Neural cell (in vitro differentiated cells): ENCODE measurements around the gene ABCG2. TPM values are rescaled to one million over a fixed set of nuclear protein-coding genes. Genes with fewer than 3 reads are reported as not detected.

Source experiments
- H2AFZ ChIP-seq: fragments of 200-600, 300-800 bp; sonication (generic), shearing (Covaris generic); 2 replicates; pipeline ENCODE4 v1.6.0; 2014; ENCODE audit warnings: low read depth, mild to moderate bottlenecking, antibody characterized with exemption, low read length, moderate library complexity
- H3F3A ChIP-seq: fragments of 200-600 bp; shearing (Covaris generic); 2 replicates; pipeline ENCODE4 v1.6.1; 2016; ENCODE audit warnings: mild to moderate bottlenecking, moderate library complexity, mixed read lengths, antibody characterized with exemption, low read length; ENCODE audit not compliant: insufficient read depth, poor library complexity, severe bottlenecking
- H3K27ac ChIP-seq: fragments of 200-600, 300-800 bp; sonication (generic), shearing (Covaris generic); 2 replicates; pipeline ENCODE4 v1.5.1; 2014; ENCODE audit warnings: mild to moderate bottlenecking, low read length, moderate library complexity
- H3K27me3 ChIP-seq: fragments of 300-800, 200-600 bp; sonication (generic), shearing (Covaris generic); 2 replicates; pipeline ENCODE4 v1.6.0; 2014; ENCODE audit warnings: mild to moderate bottlenecking, low read depth, low read length, moderate library complexity; ENCODE audit not compliant: insufficient read depth
- H3K36me3 ChIP-seq: fragments of 300-800, 200-600 bp; sonication (generic), shearing (Covaris generic); 2 replicates; pipeline ENCODE4 v1.5.1; 2014; ENCODE audit warnings: mild to moderate bottlenecking, antibody characterized with exemption, low read length, moderate library complexity; ENCODE audit not compliant: insufficient read depth
- H3K4me2 ChIP-seq: fragments of 300-800, 200-600 bp; sonication (generic), shearing (Covaris generic); 2 replicates; pipeline ENCODE4 v1.6.0; 2014; ENCODE audit warnings: mild to moderate bottlenecking, low read length
- H3K4me3 ChIP-seq: fragments of 300-800, 200-600 bp; sonication (generic), shearing (Covaris generic); 2 replicates; pipeline ENCODE4 v1.5.1; 2014; ENCODE audit warnings: mild to moderate bottlenecking, low read length, moderate library complexity
- H3K79me2 ChIP-seq: fragments of 200-600 bp; shearing (Covaris generic); replicated peaks from 2 replicates; pipeline ENCODE4 v1.6.0; 2014; ENCODE audit warnings: mild to moderate bottlenecking, low read length, moderate library complexity; ENCODE audit not compliant: insufficient read depth
- H3K9ac ChIP-seq: fragments of 300-800, 200-600 bp; sonication (generic), shearing (Covaris generic); 2 replicates; pipeline ENCODE4 v1.6.1; 2016; ENCODE audit warnings: mild to moderate bottlenecking, low read length, mixed read lengths
- H3K9me2 ChIP-seq: fragments of 200-600 bp; shearing (Covaris generic); 2 replicates; pipeline ENCODE4 v1.6.1; 2016; ENCODE audit warnings: mild to moderate bottlenecking, low read length, mixed read lengths; ENCODE audit not compliant: insufficient read depth
- H3K9me3 ChIP-seq: fragments of 200-600, 300-800 bp; sonication (generic), shearing (Covaris generic); 2 replicates; pipeline ENCODE4 v1.6.1; 2016; ENCODE audit warnings: mild to moderate bottlenecking, mixed run types, low read length, moderate library complexity, mixed read lengths
- H4K20me1 ChIP-seq: fragments of 200-600 bp; shearing (Covaris generic); 2 replicates; pipeline ENCODE4 v1.6.1; 2016; ENCODE audit warnings: mild to moderate bottlenecking, mixed run types; ENCODE audit not compliant: insufficient read depth
- EP300 ChIP-seq: fragments of 450-650 bp; conservative IDR thresholded peaks from 2 replicates; pipeline ENCODE4 v1.6.1; 2014; ENCODE audit warnings: antibody characterized with exemption, mild to moderate bottlenecking, moderate library complexity; ENCODE audit not compliant: poor library complexity, severe bottlenecking
- EZH2 ChIP-seq: fragments of 200-600, 300-800 bp; shearing (Covaris generic), sonication (generic); IDR thresholded peaks from 2 replicates; pipeline ENCODE4 v1.6.1; 2014; ENCODE audit warnings: antibody characterized with exemption, low read length, borderline replicate concordance, mild to moderate bottlenecking; ENCODE audit not compliant: insufficient read depth, poor library complexity, severe bottlenecking
- MXI1 ChIP-seq: fragments of 450-650 bp; conservative IDR thresholded peaks from 2 replicates; pipeline ENCODE4 v1.6.1; 2014; ENCODE audit warnings: antibody characterized with exemption, mild to moderate bottlenecking; ENCODE audit not compliant: poor library complexity, severe bottlenecking
- POLR2AphosphoS5 ChIP-seq: IDR thresholded peaks from 2 replicates; pipeline ENCODE4 v1.6.1; 2012
- RAD21 ChIP-seq: fragments of 450-650 bp; conservative IDR thresholded peaks from 2 replicates; pipeline ENCODE4 v1.6.1; 2014; ENCODE audit warnings: antibody characterized with exemption, mild to moderate bottlenecking, moderate library complexity
- SMC3 ChIP-seq: fragments of 450-650 bp; conservative IDR thresholded peaks from 2 replicates; pipeline ENCODE4 v1.6.1; 2014; ENCODE audit warnings: antibody characterized with exemption, mild to moderate bottlenecking, moderate library complexity; ENCODE audit not compliant: poor library complexity
- TAF1 ChIP-seq: IDR thresholded peaks from 2 replicates; pipeline ENCODE4 v1.6.1; 2012; ENCODE audit warnings: low read depth
- polyA plus RNA-seq: library from polyadenylated mRNA; depleted of rRNA; stranded (reverse); fragments of >200 nt; gene quantifications from 2 replicates; pipeline ENCODE4 v1.2.3, GENCODE V29; 2014
- TF ChIP-seq, protein P1 (sequence below): IDR thresholded peaks from 2 replicates; pipeline ENCODE4 v1.6.1; 2012; ENCODE audit warnings: borderline replicate concordance
- TF ChIP-seq, protein P2 (sequence below): fragments of 450-650 bp; IDR thresholded peaks from 2 replicates; pipeline ENCODE4 v1.5.1; 2014; ENCODE audit warnings: antibody characterized with exemption, mild to moderate bottlenecking, moderate library complexity; ENCODE audit not compliant: poor library complexity, severe bottlenecking

ABCG2 gene
- polyA plus RNA-seq, 1 donor from 2014 or later = not detected

DNA sequence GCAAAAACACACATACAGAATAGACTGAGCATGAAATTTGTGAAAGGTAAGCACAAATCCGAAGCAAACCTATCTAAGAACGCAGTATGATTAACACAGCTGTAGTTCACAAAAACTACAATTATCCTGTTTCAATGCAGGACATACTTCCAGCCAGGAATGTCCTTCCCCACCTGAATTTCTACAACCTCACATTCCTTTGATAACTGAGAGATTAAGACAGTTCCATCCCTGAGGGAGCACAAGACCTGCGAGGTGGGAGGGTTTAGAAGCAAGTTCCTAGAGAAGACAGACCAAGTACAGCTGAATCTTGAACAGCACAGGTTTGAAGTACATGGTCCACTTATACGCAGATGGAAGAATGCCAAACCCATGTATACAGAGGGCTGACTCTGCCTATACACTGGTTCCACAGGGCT, 10.6 kb downstream of the ABCG2 start:
- Histone ChIP-seq H3K27me3 (no peaks in the 10 kb centered on the region), H3K79me2 (no peaks in the 10 kb centered on the region), H3K9me2 (no peaks in the 10 kb centered on the region), H3K9me3 (no peaks in the 10 kb centered on the region), H4K20me1 (no peaks in the 10 kb centered on the region), H3K27ac (no peak overlapping the region), H3F3A (no peaks in the 10 kb centered on the region), H2AFZ (no peak overlapping the region), H3K9ac (no peak overlapping the region), H3K36me3 (no peaks in the 10 kb centered on the region), H3K4me3 (no peak overlapping the region), H3K4me2 (no peak overlapping the region)
- no peak for TF ChIP-seq RAD21
- no peak for TF ChIP-seq SMC3
- TF ChIP-seq, protein P1, sequence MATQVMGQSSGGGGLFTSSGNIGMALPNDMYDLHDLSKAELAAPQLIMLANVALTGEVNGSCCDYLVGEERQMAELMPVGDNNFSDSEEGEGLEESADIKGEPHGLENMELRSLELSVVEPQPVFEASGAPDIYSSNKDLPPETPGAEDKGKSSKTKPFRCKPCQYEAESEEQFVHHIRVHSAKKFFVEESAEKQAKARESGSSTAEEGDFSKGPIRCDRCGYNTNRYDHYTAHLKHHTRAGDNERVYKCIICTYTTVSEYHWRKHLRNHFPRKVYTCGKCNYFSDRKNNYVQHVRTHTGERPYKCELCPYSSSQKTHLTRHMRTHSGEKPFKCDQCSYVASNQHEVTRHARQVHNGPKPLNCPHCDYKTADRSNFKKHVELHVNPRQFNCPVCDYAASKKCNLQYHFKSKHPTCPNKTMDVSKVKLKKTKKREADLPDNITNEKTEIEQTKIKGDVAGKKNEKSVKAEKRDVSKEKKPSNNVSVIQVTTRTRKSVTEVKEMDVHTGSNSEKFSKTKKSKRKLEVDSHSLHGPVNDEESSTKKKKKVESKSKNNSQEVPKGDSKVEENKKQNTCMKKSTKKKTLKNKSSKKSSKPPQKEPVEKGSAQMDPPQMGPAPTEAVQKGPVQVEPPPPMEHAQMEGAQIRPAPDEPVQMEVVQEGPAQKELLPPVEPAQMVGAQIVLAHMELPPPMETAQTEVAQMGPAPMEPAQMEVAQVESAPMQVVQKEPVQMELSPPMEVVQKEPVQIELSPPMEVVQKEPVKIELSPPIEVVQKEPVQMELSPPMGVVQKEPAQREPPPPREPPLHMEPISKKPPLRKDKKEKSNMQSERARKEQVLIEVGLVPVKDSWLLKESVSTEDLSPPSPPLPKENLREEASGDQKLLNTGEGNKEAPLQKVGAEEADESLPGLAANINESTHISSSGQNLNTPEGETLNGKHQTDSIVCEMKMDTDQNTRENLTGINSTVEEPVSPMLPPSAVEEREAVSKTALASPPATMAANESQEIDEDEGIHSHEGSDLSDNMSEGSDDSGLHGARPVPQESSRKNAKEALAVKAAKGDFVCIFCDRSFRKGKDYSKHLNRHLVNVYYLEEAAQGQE = no peak

DNA sequence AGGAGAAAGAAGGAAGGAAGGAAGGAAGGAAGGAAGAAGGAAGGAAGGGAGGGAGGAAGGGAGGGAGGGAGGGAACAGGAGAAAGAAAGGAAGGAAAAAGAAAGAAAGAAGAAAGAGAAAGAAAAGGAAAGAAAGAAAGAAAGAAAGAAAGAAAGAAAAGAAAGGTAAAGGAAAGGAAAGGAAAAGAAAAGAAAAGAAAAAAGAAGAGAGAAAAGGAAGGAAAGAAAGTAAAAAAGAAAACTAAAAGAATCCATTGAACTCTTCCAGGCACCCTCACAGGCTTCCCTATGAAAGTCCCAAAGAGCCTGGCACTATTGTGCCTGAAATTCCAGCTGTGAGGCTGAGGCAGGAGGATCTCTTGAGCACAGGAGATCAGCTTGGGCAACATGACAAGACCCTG, 11.5 kb downstream of the ABCG2 start:
- Histone ChIP-seq H3K9ac (no peak overlapping the region), H3K4me3 (no peak overlapping the region), H3K36me3 (no peaks in the 10 kb centered on the region), H3K9me3 (no peaks in the 10 kb centered on the region), H3K27ac (no peak overlapping the region), H3F3A (no peaks in the 10 kb centered on the region), H3K4me2 (no peak overlapping the region), H3K79me2 (no peaks in the 10 kb centered on the region), H4K20me1 (no peaks in the 10 kb centered on the region), H3K9me2 (no peaks in the 10 kb centered on the region), H3K27me3 (no peaks in the 10 kb centered on the region), H2AFZ (no peak overlapping the region)
- TF ChIP-seq EP300 (no peak), EZH2 (no peak), POLR2AphosphoS5 (no peak), SMC3 (no peak), TAF1 (no peak), MXI1 (no peak)

DNA sequence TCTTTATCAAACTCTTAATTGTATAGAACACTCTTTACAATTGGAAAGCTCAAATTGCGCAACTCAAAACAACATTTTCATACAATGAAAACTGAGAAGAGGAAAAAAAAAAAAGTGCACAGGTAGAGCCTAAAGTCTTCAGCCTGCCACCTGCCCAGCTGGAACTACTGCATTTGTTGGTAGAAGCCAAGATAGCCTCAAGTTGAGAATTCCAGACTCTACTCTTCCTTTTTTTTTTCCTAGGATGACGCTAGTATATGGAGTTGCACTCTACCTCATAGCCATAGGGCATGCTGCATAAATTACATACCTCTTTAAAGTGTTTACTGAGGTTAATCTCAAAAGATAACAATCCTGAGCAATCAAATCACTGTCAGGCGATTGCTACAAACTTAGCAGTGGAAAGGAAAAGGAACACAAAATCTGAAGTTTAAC, 13.6 kb downstream of the ABCG2 start:
- Histone ChIP-seq H3K36me3 (no peaks in the 10 kb centered on the region), H4K20me1 (no peaks in the 10 kb centered on the region), H3K27ac (no peak overlapping the region), H3K9me3 (no peaks in the 10 kb centered on the region), H3F3A (no peaks in the 10 kb centered on the region), H3K79me2 (no peaks in the 10 kb centered on the region), H3K9ac (no peak overlapping the region), H3K4me2 (no peak overlapping the region), H2AFZ (no peak overlapping the region), H3K9me2 (no peaks in the 10 kb centered on the region), H3K4me3 (no peak overlapping the region), H3K27me3 (no peaks in the 10 kb centered on the region)
- TF ChIP-seq EP300 (no peak), SMC3 (no peak), MXI1 (no peak), POLR2AphosphoS5 (no peak), EZH2 (no peak), RAD21 (no peak), TAF1 (no peak)
- TF ChIP-seq, protein P1 = no peak
- TF ChIP-seq, protein P2, sequence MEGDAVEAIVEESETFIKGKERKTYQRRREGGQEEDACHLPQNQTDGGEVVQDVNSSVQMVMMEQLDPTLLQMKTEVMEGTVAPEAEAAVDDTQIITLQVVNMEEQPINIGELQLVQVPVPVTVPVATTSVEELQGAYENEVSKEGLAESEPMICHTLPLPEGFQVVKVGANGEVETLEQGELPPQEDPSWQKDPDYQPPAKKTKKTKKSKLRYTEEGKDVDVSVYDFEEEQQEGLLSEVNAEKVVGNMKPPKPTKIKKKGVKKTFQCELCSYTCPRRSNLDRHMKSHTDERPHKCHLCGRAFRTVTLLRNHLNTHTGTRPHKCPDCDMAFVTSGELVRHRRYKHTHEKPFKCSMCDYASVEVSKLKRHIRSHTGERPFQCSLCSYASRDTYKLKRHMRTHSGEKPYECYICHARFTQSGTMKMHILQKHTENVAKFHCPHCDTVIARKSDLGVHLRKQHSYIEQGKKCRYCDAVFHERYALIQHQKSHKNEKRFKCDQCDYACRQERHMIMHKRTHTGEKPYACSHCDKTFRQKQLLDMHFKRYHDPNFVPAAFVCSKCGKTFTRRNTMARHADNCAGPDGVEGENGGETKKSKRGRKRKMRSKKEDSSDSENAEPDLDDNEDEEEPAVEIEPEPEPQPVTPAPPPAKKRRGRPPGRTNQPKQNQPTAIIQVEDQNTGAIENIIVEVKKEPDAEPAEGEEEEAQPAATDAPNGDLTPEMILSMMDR = no peak
